DMS153 (cell line): ENCODE data around the gene SPAG17.

ENCODE experiments used
- DNase-seq: peaks from one replicate; lab custom pipeline; 2025; lab: John Stamatoyannopoulos, UW

The SPAG17 gene

DNA sequence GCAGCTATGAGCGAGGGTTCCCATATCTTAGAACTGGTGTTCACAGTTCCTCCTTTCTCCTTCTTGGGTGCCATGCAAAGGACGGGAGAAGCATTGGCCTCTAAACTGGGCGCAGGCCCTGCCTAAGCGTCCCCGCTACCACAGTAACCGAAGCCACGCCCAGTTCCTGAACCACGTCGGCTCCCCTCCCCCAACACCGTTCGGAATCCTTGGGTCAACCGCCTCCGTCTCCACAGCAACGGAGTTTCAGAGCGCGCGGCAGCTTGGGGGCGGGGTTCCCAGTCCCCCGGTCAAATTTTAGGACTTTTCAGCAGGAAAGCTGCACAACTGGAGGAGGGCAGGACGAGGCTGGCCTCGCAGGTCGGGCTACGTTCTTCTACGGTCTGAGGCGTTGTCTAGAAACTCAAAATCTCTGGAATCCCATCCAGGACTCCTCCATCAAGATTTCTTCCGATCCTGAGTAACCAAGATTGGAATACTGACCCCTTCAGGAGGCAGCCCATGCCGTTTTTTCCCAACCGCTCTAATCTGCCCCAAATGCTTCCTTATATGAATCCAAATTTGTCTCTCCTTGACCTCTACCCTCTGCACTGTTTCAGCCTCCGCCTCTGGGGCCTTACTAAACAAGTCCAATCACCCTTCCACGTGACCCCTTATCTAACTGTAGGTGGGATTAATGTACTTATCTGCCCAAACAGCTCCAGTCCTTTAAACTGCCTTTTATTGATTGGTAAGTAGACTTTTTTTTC lies at the start of gene SPAG17:
SPAG17 (minus strand) TSS at position 145 of the 749 bp plus-strand sequence; CDS start at position 74, 71 bp downstream.
- DNase-seq, result no peak

DNA sequence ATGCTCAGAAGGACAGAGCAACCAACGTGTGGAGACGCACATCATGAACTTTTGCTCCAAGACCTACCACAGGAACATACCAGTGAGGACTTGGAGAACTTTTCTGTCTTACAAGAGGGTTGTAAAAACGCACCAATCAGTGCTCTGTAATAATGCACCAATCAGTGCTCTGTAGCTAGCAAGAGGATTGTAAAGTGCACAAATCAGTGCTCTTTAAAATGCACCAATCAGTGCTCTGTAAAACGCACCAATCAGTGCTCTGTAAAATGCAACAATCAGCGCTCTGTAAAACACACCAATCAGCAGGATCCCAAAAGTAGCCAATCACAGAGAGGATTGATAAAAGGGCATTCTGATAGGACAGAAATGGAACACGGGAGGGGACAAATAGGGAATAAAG lies 40.4 kb upstream of the SPAG17 start:
- no peak for DNase-seq

DNA sequence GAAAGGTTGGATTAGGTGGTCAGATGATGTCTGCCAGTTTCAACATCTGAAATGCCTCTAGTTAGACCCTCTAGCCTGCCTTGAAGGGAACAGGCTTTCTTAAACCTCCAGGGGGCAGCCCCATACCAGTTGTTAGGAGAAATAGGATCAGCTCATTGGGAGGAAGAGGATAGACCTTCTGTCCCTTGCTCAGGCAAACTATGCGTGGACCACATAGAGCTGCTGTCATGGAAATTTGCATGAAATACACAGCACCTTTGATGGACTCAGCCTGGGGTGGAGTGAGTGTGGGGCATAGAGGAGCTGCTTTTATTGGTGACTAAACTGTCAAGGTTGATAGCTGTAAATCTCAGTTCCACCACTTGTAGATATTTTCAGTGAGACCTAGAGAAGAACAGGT lies 38.4 kb upstream of the SPAG17 start:
- DNase-seq, result no peak

DNA sequence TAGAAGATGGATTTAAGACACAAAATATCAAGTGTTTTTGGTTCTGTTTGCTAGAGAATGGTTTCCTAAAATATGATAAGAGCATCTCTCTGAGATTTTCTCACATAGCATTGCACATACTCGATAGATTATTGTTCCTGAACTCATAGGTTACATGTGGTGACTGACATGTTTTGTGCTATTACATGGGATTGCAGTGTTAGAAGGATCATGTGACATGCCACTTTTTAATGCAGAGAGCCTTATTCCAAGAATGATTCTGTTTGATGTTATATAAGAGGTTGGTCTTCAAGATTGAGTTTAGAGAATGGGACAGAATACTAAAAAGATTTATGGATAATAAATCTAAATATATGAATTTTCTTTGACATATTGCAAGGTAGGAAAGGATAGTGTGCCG lies 34.4 kb upstream of the SPAG17 start:
- no peak for DNase-seq

DNA sequence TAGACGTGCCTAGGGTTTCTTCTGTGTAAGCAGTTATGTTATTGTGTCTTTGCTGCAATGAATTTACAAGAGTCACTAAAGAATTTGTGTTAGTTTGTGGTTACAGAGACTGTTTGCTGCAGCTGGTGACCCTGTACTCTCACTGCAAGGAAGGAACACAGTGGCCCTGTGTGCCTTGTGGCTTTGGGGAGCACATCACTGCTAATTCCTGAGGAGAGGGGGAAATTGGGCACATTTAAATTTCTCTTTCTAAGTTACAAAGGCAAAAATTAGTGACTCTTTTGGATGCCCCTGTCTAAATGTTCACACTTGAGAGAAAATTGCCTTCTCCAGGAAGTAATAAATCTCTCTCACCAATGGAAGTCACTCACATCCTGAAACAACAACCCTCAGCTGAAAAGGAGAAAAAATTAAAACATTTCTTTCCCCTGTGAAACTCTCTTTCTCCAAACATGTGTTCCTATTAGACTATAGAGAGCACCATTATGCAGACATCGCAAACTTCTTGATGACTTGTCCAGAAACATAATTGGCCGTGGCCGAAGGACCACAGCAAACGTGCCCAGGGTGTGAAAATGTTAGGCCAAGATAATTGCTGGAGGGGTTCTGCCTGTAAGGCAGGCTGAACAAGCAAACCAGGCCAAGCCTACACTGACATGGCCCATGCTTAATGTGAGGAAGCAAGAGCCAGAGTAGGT lies 32.3 kb upstream of the SPAG17 start:
- peak; percentile 43 for DNase-seq

DNA sequence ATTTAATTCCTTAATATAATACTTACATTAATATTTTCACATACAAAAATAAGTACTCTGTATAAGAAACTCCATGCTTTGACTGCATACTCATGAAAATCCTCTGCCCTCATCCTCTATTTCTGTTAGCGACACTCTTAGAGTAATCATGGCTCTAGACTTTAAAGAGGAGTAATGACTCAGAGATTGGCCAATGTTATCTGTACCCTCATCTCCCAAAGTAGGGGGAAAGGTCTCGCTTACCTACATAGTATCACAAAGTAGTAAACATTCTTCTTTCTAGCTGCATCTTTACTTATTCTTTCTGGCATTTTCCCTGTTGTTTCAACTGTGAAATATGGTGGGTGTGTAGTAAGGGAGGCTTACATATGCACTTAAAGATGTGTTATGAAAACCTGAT lies 29.8 kb upstream of the SPAG17 start:
- no peak for DNase-seq

DNA sequence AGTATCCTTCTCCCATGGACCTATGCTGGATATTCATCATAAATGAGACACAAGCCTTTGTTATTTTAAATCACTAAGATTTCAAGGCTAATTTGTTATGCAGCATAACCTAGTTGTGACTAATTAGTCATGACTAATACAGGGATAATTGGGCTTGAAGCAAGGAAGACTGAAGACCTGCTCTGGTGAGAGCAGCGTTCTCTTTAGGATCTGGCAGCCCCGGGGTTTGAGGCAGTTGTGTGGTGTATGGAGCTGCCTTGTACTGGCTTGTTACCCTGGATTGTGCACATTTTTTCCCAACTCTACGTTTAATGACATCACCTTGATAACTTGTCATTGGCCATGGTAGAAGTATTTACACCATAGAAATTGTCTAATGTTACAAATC lies 25.7 kb upstream of the SPAG17 start:
- no peak for DNase-seq

DNA sequence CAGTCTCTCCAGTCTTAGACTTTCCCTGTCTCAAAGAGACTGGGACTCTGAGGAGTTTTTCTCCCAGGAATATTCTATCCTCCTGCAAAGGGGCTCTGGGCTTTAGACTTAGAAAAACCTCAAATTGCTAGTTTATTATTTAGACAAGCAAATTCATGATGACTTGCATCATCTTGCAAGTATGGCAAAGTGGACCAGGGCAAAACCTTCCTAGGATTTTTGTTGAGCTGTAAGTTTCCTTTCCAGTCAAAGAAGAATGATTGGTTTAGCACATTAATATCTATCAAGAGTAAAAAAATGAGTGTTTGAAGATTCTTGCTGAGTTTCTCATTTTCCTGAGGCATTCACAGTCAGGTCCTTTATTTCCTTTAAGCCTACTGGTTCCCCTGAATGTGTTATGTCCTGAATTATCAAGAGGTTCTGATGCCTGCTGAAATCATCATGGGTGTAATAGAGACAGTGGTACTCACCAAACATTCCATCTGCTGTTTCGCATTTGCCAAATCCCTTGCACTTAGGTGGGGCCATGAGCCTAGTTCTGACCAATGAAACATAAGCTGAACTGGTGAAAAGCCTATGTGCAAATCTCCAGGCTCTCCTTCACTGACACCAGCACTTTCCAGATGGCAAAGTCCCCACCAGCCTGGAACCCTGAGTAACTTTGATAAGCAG lies 25.2 kb upstream of the SPAG17 start:
- no peak for DNase-seq

DNA sequence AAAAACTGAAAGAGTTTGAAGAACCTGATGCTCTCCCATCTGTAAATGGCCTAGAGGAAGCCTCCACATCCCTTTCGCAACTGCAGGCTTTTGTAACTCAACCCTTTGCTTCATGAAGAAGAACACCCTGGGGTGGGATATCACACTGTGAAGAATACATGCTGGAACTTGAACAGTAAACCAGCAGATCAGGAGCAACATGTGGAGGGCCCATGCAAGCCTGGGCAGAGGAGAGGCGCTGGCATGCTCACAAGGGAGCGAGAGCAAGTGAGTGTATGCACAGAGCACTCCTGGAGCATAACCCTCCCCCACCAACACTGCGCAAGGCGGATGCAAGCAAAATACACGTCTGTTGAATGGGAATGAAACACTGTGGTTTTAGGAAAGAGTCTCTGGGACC lies 24.6 kb upstream of the SPAG17 start:
- DNase-seq, result no peak

DNA sequence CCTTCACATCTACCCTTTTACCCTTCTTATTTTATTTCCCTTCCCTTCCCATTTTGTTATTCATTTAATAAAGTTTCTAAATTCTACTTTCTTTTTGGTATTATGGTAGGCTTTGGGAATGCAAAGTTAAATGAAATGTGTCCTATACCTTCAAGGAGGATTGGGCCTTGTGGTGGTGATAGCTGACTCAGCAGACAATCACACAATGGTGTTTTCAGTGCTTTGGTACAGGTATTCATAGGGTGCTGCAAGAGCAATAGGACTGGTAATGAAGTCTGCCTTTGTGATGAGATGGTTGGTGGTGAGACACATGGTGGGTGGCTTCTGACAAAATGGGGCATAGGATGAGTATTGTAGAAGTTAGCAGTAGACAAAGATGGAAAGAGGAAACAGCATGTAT lies 21.9 kb upstream of the SPAG17 start:
- no peak for DNase-seq

DNA sequence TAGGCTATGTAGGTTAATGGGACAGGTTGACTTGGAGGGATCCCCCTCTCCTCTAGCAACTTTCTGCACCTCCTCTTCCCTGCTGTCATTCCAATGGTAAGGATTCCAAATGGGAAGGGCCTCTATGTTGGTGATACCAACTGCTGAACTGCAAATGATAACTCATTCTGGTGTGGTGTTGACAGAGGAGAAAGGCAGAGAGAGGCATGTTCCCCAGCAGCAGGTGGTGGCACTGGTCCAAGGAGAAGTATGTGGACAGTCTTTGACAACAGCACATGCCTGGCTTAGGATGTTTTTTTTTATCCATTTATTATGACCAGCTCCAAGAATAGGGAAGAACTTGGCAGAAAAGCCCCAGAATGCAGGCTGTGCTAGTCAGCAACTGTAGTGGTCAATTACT lies 19.6 kb upstream of the SPAG17 start:
- DNase-seq, result peak; percentile 39

DNA sequence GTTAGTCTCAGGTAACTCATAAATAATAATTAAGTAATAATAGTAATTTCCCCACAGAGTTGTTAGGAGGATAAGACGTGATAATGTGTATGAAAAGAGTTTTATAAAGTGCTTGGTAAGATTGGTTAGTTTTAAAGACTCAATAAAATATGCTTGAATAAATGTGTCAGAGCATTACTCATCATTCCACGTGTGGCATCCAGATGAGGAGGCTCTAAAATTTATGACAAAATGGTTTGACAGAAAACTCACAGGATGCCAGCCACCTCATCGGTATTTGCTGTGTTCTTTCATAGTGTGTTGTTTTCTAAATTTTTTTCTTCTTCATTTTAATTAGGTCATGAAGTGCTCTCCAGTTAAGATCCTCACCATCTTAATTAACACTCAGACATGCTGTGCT lies 19.1 kb upstream of the SPAG17 start:
- DNase-seq, result no peak

DNA sequence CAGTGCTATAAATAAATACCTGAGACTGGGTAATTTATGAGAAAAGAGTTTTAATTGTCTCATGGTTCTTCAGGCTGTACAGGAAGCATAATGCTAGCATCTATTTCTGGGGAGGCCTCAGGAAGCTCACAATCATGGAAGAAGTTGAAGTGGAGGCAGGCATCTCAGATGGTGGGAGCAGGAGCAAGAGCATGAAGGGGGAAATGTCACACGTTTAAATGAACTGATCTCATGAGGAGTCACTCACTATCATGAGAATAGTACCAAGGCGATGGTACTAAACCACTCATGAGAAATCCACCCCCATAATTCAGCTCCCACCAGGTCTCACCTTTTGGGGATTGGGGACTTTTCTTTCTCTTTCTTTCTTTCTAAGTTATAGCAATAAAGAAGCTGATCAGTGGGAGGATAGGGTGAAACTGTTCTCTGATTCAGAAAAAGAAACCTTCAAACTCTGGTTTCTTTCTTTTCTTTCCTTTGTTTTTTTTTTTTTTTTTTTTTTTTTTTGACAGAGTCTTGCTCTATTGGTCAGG lies 17.1 kb upstream of the SPAG17 start:
- DNase-seq, result no peak

DNA sequence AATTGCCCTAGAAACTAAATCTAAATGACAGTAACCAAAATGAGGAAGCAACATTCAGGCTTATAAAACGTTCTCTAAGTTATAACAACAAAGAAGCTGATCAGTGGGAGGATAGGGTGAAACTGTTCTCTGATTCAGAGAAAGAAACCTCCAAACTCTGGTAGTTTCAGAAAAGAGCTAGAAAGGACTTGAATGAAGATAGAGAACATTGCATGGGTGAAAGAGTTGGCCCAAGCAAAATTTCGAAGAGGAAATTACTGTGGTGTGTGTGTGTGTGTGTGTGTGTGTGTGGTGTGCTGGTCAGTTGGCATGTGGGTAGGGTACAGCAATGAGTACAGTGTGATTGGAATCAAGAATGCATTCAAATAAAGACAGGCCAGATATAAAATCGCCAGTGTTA lies 16.5 kb upstream of the SPAG17 start:
- no peak for DNase-seq

DNA sequence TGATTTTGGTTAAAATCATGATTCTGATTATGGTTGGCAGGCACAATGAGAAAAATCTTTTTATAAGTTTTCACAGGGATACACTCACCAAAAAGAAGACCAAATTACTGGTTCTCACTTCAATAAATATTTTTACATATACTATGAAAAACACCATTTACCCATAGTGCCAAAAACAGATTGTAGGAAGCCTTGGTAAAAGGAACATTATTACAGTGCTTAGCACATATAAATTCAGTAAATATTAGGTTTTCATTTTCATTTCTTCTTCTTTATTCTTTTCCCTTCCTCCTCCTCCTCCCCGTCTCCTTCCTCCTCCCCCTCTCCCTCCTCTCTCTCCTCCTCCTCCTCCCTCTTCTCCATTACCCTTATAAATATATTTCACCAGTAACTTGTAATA lies 15.8 kb upstream of the SPAG17 start:
- no peak for DNase-seq

DNA sequence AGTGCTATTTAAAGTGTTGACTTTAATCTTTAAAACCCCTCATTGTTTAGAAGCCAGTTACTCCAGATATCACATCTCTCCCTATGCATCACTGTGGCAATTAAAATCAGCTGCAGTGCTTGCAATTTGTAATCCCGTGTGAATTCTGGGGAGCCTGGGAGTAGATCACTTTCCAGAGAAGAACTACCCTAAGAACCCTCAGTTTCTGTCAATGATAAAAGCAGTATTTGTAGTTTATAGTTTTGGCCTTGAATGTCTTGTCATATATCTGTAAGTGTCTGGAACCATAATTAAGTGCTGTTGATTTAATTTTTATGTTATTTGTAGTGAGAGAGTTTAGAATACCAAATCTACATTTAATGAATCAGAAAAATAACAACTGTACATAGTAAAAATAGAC lies 5.5 kb upstream of the SPAG17 start:
- DNase-seq, result no peak

DNA sequence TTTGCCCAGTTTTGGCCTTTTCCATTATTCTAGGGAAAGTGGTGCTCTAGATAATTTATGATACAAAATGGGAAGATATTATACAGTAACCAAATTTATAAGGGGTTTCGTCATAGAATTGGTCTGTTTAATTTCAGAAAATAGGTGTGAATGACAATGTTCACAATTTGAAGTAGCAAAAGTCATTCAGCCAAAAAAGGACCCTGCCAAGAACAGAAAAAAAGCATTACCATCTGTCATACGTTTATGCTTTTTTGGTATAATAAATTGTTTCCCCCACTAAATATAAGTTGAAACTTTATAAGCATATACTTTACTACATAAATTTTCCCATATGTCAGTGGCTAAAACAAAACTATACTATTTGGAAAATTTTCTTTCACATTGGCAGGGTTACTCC lies 4.5 kb upstream of the SPAG17 start:
- DNase-seq, result no peak

DNA sequence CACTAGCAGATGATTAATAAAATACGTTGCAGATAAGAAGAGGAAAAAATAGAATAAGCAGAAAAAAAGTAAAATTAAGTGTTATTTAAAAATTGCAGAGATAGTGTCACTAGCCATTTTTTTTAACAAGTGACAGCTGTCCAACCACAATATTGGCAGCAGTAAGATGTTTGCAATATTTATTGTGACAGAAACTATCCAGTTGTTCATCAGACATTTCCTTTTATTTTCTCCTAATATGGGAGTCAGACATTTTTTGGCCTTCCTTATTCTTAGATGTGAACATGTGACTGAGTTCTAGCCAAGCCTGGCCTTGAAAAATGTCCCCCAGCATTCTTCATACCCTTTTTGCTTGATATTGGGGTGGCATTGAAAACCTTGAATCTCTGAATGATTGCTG lies 3.4 kb upstream of the SPAG17 start:
- DNase-seq, result no peak

DNA sequence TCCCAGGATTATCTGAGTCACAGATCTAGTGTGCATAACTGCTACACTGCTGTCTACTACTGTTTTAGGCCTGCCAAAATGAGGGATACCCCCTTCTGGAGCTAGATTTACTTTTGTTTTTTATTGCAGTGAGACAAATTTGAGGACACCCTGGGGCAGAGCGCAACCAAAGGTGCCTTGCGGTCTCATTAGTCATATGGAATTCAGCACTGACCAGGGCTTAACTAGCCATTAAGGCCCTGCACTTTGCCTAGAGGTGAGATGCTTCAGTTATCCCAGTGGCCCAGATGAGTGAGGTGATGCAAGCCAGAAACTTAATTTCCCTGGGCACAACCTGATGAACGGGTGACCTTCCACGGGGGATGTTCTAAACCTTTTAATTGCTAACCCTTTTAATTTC lies 998 bp upstream of the SPAG17 start:
- no peak for DNase-seq

DNA sequence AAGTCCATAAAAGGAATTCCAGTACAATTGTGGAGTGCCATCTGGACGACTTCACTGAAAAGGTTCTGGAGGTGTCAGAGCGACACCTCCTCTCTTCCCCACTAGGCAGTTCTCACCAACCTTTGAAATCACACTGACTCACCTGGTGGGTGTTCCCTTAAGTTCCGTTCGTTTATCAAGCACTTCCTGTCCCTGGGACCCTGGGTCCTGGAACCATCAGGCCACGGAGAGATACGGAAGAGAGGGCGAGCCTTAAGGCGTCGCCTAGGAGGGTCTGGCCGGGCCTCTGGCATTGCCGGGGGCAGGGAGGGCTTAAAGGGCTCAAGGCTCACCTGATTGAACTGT lies 317 bp downstream of the SPAG17 start:
- no peak for DNase-seq

DNA sequence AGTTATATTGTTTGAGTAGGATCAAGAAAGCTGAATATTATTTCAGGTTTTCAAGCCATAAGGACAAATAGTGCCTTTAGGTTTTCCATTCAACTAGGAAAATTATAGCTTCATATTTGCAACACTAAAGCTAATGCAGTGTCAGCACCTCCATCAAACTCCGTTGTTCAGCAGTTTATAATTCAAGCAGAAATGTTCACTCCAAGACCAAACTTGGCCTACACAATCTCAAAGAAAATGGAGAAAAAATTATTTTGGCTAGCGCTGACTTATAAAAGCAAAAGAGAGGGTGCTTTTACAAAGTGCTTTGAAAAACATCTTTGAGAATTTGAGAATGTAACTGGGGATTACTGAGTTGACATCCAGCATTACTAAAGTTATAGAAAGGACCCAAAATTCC lies 1.4 kb downstream of the SPAG17 start:
- no peak for DNase-seq

DNA sequence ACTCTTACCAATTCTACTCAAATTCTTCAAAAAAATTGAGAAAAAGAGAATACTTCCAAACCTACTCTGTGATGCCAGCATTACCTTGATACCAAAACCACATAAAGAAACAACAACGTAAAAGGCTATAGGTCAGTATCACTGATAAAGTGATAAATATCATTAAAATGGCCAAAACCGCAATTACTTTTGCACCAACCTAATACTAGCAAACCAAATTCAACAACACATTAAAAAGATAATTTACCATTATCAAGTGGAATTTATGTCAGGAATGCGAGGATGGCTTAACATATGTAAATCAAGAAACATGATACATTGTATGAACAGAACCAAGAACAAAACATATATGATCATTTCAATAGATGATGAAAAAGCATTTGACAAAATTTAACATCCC lies 7.0 kb downstream of the SPAG17 start:
- no peak for DNase-seq

DNA sequence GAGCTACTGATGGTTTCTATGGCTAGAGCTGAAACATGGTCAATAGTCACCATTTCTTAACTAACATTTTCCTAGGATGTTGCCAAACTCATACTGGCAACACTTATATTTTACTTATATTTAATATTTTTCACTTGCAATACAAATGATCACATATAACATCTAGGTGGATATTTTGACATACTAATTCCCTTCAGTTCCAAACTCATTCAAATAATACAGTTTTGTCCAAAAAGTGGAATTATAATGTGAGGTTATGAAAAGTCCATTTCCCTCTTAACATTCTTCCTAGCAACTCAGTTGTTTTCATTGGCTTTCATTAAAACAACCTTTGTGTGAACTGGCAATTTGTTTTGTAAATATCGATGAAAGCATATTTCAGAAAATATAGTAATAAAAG lies 16.0 kb downstream of the SPAG17 start:
- no peak for DNase-seq
